CD4-positive, alpha-beta T cell treated with Interleukin-21 for 1 hour (primary cell): Measurements from ENCODE around the gene TNFRSF25.
"Not testable (repeated sequence)": the region's sequence is repeated elsewhere in the genome, so short reads cannot be mapped to it uniquely, and the experiment has no call there.

Experiments used
- DNase-seq: peaks from one replicate; pipeline ENCODE4 v3.0.0-alpha.2; 2020

The TNFRSF25 gene

DNA sequence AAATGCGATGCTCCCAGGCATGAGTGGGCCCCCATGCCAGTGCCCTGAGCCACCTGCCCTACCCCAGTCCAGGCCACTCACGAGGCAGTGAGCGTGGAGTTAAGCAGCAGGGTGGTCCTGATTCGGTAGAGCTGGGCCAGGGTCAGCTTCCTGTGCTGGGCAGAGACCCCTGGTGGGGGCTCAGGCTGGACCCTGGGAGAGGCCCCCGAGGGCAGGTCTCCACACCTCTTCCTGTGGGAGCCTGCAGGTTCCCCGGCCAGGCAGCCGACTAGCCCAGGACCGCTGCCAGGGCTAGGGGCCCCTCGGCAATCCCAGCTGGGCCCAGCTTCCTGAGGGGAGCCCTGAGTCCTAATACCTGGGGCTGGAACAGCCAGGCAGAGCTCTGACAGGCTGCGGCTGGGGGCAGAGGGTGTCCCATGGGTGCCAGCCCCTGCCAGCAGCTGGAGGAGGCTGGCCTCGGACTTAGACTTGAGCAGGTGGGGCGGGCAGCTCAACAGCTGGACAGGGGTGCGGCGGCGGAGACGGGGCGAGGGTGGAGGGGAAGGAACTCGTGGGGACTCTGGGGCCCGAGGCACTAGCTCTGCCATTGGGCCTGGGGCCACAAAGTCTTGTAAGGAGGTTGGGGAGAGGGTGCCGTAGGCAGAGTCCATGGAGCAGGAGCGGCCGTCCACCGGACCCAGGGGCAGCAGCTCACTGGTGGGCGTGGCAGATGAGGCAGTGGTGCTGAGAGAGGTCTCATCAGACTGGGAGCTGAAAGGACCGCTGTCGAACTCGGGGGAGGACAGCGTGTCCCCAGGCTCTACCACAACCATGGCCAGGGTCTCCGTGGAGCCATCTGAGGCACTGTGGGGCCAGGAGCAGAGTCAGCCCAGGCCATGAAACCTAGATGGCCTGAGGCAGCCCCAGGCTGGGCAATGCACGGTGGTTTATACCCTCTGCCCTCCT, 2.0 kb upstream of the TNFRSF25 start:
- DNase-seq, result no peak

GRCh38 chr1:6467224-6467623, 1.3 kb upstream of the TNFRSF25 start:
- DNase-seq, result no peak

DNA sequence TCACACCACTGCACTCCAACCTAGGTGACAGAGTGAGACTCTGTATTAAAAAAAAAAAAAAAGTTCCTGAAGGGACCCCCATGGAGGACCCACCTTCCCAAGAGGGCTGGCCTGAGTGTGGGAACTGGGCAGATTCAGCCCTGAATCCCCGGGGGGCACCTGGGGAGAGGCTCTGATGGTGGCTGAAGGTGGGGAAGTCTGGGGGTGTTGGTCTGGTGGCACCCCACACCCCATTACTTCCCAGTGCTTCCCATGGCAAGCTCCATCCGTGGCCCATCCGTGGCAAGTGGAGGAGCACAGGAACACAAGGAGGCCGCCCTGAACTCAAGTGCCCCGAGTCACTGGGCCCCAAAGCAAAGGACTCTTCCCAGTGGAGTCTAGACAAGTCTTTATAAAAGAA, 778 bp upstream of the TNFRSF25 start:
- DNase-seq, result no peak

DNA sequence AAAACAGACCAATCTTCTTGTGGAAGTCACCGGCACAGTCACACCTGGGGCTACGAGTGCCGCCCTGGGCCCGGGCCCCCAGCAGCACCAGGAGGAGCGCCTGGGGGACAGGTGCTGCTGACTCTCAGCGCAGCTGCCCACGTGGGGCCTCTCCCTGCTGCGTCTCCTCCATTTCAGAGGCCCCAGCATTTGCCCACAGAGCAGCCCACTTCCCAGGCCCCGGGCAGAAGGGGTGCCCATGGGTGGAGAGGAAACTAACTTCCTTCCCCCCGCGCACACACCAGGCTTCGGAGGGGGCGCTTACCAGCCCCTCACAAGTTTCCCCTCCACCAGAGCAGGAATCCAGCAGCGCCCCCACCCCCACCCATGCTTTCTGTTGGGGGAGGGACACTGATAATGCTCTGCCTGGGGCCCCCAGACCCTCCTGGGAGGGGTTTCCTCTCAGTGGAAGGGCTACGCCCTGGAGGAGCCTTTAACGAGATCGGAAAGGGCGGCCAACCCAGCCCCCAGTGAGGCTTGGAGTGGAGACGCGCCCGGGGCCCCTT, 440 bp downstream of the TNFRSF25 start:
- DNase-seq, result peak; percentile 57

DNA sequence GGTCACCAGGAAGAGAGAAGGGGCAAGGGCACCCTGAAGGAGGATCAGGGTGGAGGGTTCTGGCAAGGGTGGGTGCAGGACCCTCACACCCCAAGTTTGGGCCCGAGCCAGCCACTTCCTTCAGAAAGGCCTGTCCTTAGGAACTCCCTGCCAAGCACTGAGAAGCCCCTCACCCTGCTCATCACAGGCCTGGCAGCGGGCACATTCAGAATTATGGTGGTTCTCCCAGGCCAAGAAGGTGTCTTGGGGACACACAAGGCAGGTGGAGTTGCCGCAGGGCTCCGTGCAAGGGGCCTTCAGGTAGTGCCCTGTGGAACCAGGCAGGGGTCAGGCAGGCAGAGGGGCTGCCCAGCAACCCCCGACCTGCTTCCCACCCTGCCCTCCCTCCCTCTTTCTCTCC, 1.1 kb downstream of the TNFRSF25 start:
- DNase-seq, result no peak

- peak; percentile 55 for DNase-seq
Measured at GRCh38 chr1:6464514-6464836, 1.5 kb downstream of the TNFRSF25 start.

DNA sequence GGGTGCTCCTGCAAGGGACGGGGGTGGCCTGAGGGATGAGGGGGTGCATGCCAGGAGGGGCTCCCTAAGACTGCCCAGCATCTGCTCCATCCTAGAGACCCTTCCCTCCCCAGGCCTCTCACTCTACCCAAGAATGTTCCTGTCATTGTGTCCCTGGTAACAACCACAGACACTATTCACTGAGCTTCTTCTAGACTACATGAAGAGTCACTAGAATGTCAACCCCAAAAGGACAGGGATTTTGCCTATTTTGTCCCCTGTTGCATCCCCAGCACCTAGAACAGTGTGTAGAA, 2.9 kb downstream of the TNFRSF25 start:
- DNase-seq, result no peak

- no peak for DNase-seq
Measured at GRCh38 chr1:6462412-6463119, 3.4 kb downstream of the TNFRSF25 start.

GRCh38 chr1:6461538-6462411, 4.2 kb downstream of the TNFRSF25 start:
- no peak for DNase-seq

DNA sequence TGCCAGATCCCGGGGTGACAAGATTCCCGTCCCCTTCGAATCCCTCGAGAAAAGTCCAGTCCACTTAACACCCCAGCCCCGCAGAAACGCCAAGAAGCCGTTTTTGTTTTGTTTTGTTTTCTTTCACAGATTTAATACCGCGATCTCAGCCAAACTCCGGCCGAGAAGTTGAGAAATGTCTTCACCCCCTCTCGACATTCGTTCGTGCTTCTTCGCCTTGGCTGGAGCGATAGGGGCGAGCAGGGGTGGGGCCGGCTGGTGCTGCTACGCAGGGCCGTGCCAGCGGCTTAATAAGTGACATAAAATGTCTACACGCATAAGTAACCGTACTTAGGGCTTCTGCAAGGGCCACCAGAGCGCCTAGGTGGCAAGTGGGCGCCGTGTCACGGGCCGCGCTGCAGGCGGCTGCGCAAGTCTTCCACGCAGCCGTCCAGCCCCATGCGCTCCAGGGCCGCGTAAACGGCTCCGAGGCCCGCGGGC, 4.9 kb downstream of the TNFRSF25 start:
- DNase-seq, result no peak

DNA sequence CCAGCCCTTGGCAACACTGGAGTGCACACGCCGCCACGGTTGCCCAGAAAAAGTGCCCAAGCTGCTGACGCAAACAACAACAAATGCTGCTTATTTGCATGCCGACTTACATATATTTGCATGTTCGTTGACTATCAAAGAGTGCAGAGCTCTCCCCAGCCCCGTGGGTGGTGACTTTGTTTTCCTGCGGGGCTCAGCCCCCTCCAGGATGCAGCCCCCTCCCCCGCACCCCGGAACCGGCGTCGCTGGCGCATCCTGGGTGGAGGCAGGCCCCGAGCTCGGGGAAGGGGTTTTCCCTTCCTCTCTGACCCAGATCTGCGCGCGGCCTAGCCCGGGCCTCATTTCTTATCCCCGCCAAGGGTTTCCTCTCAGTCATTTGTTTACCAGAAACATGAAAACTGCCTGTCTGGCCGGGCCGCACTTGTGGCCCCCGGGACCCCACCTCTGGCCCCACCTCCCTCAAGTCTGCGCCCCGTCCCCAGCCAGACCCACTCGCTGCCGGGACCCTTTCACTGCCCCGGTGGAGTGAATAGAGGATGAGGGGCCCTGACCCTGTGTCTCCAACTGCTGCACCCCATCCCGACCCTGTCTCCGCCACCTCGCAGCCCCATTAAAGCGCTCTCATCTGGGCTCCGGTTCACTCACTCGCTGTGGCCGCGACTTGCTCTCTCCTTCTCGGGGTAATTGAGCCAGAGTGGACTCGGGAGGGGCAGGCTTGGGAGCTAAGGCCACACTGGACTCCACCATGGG, 5.5 kb downstream of the TNFRSF25 start:
- peak; percentile 94 for DNase-seq

- peak; percentile 77 for DNase-seq
Measured at GRCh38 chr1:6459850-6460265, 6.1 kb downstream of the TNFRSF25 start.

- no peak for DNase-seq
Measured at GRCh38 chr1:6456800-6457466, 9.0 kb downstream of the TNFRSF25 start.

GRCh38 chr1:6455752-6456520, 10.0 kb downstream of the TNFRSF25 start:
- DNase-seq, result not testable (repeated sequence)

DNA sequence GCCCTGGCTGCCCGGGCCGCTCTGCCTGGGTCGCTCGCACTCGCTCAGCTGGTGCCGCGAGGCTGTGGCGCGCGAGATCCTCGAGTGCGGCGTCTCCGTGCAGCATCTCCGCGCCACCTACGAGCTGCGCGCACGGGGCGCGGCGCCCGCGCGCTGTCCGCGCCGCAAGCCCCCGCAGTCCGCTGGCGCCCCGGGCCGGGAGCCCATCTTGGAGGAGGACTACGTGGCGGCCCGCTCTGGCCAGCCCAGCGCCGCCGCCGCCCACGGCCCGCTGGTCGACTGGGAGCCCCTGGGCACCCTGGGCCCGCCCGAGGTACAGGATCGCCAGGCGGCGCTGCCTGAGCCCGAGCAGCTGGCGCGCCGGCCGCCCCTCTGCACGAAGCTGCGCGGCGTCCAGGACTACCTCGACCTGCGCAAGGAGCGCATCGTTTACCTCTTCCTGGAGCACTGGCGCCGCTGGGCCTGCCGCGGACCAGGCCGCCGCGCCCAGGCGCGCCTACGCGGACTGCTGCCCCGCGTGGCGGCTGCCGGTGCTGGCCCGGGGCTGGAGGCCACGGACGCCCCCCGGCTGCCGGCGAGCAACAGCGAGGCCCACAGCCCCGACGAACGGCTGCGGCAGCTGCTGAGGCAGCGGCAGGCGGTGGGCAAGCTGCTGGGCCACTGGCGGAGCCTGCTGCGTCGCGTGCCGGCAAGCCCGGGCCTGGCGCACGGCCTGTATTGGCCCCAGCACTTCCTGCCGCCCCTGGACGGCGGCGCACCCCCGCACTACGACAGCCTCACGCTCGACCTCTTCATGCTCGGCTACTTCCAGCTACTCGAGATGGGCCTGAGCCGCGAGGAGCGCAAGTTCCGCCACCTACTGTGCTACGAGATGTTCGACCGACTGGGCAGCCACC, 10.9 kb downstream of the TNFRSF25 start:
- DNase-seq, result peak; percentile 52

DNA sequence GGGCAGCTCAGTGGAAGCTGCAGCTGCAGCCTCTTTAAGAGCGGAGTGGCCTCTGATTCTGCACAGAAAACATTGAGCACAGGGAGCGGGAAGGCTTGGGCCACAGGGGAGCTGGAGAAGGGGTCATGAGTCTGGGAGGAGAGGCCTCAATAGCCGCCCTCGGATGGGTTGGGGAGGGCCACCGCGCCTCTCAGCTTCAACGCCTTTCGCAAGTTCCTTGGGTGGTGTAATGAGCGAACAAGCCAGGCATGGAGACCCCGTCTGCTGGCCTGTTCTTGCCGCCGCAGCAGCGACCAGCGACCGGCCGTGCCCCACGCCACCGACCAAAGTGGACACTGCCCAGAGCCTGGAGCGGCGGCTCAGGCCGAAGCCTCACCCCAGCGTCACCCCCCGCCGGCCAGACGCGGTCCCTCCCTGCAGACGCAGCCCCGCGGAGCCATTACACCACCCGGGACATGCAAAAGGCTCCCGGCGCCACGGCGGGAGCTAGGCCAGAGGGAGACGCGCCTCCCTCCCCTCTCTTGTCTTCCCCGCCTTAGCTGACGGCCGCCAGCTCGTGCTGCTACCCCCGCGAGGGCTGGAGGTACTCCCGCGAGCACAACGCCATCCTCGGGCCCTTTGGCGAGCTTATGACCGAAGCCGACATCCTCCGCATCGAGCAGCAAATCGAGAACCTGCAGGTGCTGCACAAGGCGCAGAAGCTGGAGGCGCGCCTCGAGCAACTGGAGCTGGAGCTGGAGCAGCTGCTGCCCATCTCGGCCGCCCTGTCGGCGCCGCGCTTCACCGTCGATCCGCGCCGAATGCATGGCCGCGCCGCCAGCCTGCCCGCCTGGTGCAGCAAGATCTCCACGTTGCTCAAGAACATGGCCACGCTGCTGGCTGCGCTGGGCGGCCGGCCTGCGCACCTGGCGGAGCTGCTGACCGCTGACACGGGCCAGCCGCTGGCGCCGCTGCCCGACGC, 11.8 kb downstream of the TNFRSF25 start:
- DNase-seq, result not testable (repeated sequence)

GRCh38 chr1:6450943-6451373, 15.0 kb downstream of the TNFRSF25 start:
- DNase-seq, result no peak

- DNase-seq, result not testable (repeated sequence)
Measured at GRCh38 chr1:6450486-6450885, 15.5 kb downstream of the TNFRSF25 start.
